Karpas-422 (cell line): Measurements from ENCODE around the gene FAM177B. TPM values are rescaled to one million over a fixed set of nuclear protein-coding genes. Genes with fewer than 3 reads are reported as not detected.

ENCODE experiments used
- DNase-seq: peaks from one replicate; pipeline ENCODE4 v3.0.0-alpha.2; 2015
- H2AFZ ChIP-seq: fragments of 200-600 bp; sonication (generic); 2 replicates; pipeline ENCODE4 v1.6.1; 2014; ENCODE audit warnings: antibody characterized with exemption, low read length, mixed read lengths
- H3K27ac ChIP-seq: fragments of 200-600 bp; sonication (generic); 2 replicates; pipeline ENCODE4 v1.5.1; 2014; ENCODE audit warnings: mild to moderate bottlenecking, low read length, moderate library complexity
- H3K27me3 ChIP-seq: fragments of 200-600 bp; sonication (generic); 2 replicates; pipeline ENCODE4 v1.6.1; 2014; ENCODE audit warnings: low read length, mixed read lengths
- H3K36me3 ChIP-seq: fragments of 200-600 bp; sonication (generic); 2 replicates; pipeline ENCODE4 v1.6.1; 2014; ENCODE audit warnings: low read length, mixed read lengths; ENCODE audit not compliant: insufficient read depth
- H3K4me1 ChIP-seq: fragments of 200-600 bp; sonication (generic); 2 replicates; pipeline ENCODE4 v1.6.1; 2014; ENCODE audit warnings: mild to moderate bottlenecking, low read length, mixed read lengths
- H3K4me2 ChIP-seq: fragments of 200-600 bp; sonication (generic); 2 replicates; pipeline ENCODE4 v1.6.1; 2014; ENCODE audit warnings: low read length, low read depth, mild to moderate bottlenecking; ENCODE audit not compliant: poor library complexity, severe bottlenecking
- H3K4me3 ChIP-seq: fragments of 200-600 bp; sonication (generic); 2 replicates; pipeline ENCODE4 v1.5.1; 2014; ENCODE audit warnings: mild to moderate bottlenecking, antibody characterized with exemption, low read length, mixed read lengths
- H3K79me2 ChIP-seq: fragments of 200-600 bp; sonication (generic); 2 replicates; pipeline ENCODE4 v1.6.1; 2014; ENCODE audit warnings: mild to moderate bottlenecking, low read length, mixed read lengths
- H3K9ac ChIP-seq: fragments of 200-600 bp; sonication (generic); 2 replicates; pipeline ENCODE4 v1.6.0; 2014; ENCODE audit warnings: low read length
- H3K9me2 ChIP-seq: fragments of 200-600 bp; sonication (generic), shearing (Covaris generic); replicated peaks from 2 replicates; pipeline ENCODE4 v1.6.0; 2014; ENCODE audit warnings: mild to moderate bottlenecking, low read length, moderate library complexity; ENCODE audit not compliant: insufficient read depth
- H3K9me3 ChIP-seq: fragments of 300-700, 200-600 bp; sonication (generic); 2 replicates; pipeline ENCODE4 v1.6.1; 2014; ENCODE audit warnings: low read length, mixed read lengths
- H4K20me1 ChIP-seq: fragments of 200-600 bp; sonication (generic); 2 replicates; pipeline ENCODE4 v1.6.1; 2014; ENCODE audit warnings: mild to moderate bottlenecking, antibody characterized with exemption, low read length, low read depth; ENCODE audit not compliant: insufficient read depth
- total RNA-seq: library from RNA; depleted of rRNA; stranded (reverse); fragments of >200 nt; shearing (Covaris generic); gene quantifications from 2 replicates; pipeline ENCODE4 v1.2.3, GENCODE V29; 2014; ENCODE audit warnings: low replicate concordance

Gene FAM177B
- total RNA-seq, 1 experiment from 2014 or later: not detected

DNA sequence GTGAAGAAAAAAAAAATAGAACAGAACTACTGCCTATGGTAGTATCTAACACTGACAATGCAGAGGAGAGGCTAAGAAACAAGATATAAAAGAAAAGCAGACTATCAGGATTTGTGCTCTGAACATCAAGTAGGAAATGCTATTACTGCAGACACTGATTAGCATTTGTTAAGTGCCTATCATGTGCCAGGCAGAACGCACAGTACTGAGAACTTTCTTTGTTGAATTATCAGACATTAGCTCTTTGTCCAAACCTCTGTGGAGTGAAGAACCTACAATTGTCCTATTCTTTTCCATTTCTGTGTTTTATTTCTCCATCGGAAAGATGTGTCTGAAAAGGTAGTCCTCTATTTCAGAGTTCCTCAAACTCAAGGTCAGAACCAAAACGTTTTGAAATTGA is 47.4 kb downstream of the FAM177B start:
- Histone ChIP-seq H2AFZ (no peak overlapping the region), H3K9me3 (no peaks in the 10 kb centered on the region), H3K27me3 (no peaks in the 10 kb centered on the region), H3K4me3 (no peak overlapping the region), H3K9ac (no peak overlapping the region), H3K79me2 (no peaks in the 10 kb centered on the region), H3K36me3 (no peaks in the 10 kb centered on the region), H3K27ac (no peak overlapping the region), H3K9me2 (no peaks in the 10 kb centered on the region), H3K4me1 (no peaks in the 10 kb centered on the region), H3K4me2 (no peak overlapping the region), H4K20me1 (no peaks in the 10 kb centered on the region)
- DNase-seq: peak; percentile 33

DNA sequence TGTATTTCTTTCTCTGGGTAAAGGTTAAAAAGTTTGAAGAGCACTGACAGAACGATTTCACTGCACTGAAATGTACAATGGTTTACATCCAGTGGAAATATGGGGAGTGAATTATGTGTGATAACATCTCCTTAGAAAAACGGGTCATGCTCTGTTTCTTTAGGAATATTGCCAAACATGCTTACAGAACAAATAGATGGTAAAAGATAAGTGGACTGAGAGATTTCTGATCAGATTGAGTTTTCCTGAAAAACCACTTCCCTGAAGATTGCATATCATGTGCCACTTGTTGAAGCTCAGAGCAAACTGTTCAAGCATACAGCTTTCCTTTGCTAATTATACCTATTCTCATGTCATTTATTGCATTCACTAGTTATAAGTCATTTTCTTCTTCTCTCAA is 47.9 kb downstream of the FAM177B start:
- H3K36me3 ChIP-seq: no peaks in the 10 kb centered on the region
- no peaks in the 10 kb centered on the region for H3K9me3 ChIP-seq

DNA sequence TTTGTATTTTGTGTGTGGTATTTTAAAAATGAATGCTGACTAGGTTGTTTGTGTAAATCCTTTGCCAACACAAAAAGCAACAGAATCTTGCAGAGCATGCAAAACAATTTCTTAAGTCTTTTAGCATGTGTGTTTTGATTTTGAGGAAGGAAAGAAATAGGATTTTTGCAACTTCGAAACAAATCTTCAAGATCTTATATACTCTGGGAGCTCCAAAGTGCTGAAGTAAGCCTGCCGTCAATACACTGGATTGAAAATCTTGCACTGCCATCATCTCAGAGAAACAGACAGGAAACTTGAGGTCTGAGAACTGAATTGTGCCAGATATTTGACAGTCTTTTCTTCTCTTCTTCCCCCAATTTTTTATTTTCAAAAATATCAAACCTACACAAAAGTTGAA is 48.5 kb downstream of the FAM177B start:
- Histone ChIP-seq H3K27ac (no peak overlapping the region), H3K27me3 (no peaks in the 10 kb centered on the region), H3K36me3 (no peaks in the 10 kb centered on the region), H4K20me1 (no peaks in the 10 kb centered on the region), H3K4me1 (no peaks in the 10 kb centered on the region), H2AFZ (no peak overlapping the region), H3K4me3 (no peak overlapping the region), H3K9ac (no peak overlapping the region), H3K79me2 (no peaks in the 10 kb centered on the region), H3K9me2 (no peaks in the 10 kb centered on the region), H3K4me2 (no peak overlapping the region), H3K9me3 (no peaks in the 10 kb centered on the region)
- peak; percentile 21 for DNase-seq

More for the DNA sequence above, 47.9 kb downstream of the FAM177B start:
- Histone ChIP-seq H3K4me1 (no peaks in the 10 kb centered on the region), H2AFZ (no peak overlapping the region), H3K27me3 (no peaks in the 10 kb centered on the region), H3K4me3 (no peak overlapping the region), H3K4me2 (no peak overlapping the region), H4K20me1 (no peaks in the 10 kb centered on the region), H3K79me2 (no peaks in the 10 kb centered on the region), H3K27ac (no peak overlapping the region), H3K9ac (no peak overlapping the region), H3K9me2 (no peaks in the 10 kb centered on the region)
- DNase-seq: peak; percentile 31

DNA sequence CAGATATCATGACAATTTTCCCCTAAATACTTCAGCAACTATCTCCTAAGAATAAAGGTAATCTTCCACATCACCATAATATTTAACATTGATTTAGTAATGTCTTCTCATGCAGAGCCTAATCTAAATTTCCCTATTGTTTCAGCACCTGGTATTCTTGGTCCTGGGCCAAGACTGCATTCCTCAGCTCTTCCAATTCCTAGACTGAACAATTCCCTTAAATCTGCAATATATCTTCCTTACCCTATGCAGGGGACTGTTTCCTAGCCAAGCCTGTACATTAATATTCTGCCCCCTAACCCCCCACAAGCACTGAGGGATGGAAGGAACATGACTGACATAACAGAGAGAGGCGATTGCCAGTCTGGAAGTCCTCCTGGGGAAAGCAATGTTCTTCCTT is 49.1 kb downstream of the FAM177B start:
- H3K9me3 ChIP-seq: no peaks in the 10 kb centered on the region
- H3K4me1 ChIP-seq: no peaks in the 10 kb centered on the region
- H3K27ac ChIP-seq: no peak overlapping the region
- no peak for DNase-seq
- H3K79me2 ChIP-seq: no peaks in the 10 kb centered on the region
- H3K4me3 ChIP-seq: no peak overlapping the region
- H3K4me2 ChIP-seq: no peak overlapping the region
- H2AFZ ChIP-seq: no peak overlapping the region
- no peak overlapping the region for H3K9ac ChIP-seq
- H3K9me2 ChIP-seq: no peaks in the 10 kb centered on the region
- H3K36me3 ChIP-seq: no peaks in the 10 kb centered on the region
- H3K27me3 ChIP-seq: no peaks in the 10 kb centered on the region
- no peaks in the 10 kb centered on the region for H4K20me1 ChIP-seq

DNA sequence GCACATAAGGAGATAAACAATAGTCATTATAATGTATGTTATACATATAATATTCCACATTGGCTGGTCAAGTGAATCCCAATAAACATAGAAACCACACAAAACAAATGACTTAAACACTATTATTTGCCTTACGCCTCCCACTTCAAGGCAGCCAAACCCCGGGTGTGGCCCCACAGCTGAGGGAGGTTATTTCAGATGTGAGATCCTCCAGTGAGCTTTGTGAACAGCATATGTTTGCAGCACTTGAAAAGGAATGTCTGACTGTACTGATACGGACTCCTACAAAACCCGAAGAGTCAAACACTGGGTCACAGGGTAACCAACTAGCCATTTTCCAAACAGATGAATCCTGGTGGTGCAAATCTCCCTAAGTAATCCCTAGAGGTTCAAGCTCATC is 50.7 kb downstream of the FAM177B start:
- Histone ChIP-seq H3K4me2 (no peak overlapping the region), H3K27ac (no peak overlapping the region), H3K4me3 (no peak overlapping the region), H3K79me2 (no peaks in the 10 kb centered on the region), H4K20me1 (no peaks in the 10 kb centered on the region), H3K4me1 (no peaks in the 10 kb centered on the region), H2AFZ (no peak overlapping the region), H3K9ac (no peak overlapping the region), H3K9me3 (no peaks in the 10 kb centered on the region), H3K36me3 (no peaks in the 10 kb centered on the region), H3K27me3 (no peaks in the 10 kb centered on the region), H3K9me2 (no peaks in the 10 kb centered on the region)
- peak; percentile 6 for DNase-seq

DNA sequence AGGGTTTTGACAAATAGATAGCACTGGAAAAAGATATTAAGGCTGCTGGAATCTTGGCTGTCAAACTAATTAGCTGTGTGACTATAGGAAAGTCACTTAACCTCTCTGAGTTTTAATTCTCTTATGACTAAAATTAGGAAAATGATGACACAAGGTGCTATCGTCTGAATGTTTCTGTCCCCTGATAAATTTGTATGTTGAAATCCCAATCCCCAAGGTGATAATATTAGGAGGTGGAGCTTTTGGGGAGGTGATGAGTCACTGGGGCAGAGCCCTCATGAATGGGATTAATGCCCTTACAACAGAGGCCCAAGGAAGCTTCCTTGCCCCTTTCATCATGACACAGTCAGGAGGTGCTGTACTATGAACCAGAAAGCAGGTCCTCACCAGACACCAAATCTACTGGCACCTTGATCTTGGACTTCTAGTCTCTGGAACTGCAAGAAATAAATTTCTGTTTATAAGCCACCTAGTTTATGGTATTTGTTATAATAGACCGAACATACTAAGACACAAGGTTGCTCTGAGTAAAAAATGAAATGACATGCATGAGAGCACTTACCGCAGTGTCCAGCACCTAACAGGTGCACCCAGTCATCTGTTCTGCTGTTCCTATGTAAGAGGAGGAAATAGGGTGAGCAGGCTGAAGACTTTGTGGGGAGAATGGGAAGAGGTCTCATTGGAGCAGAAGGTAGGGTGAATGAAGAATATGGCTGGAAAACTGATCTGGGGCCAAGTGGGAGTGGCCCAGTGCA is 51.6 kb downstream of the FAM177B start:
- no peaks in the 10 kb centered on the region for H3K27me3 ChIP-seq
- H3K9me3 ChIP-seq: no peaks in the 10 kb centered on the region
- H3K27ac ChIP-seq: no peak overlapping the region
- H3K9ac ChIP-seq: no peak overlapping the region
- no peaks in the 10 kb centered on the region for H4K20me1 ChIP-seq
- H3K4me3 ChIP-seq: no peak overlapping the region
- no peak overlapping the region for H2AFZ ChIP-seq
- H3K79me2 ChIP-seq: no peaks in the 10 kb centered on the region
- H3K4me2 ChIP-seq: no peak overlapping the region
- H3K4me1 ChIP-seq: no peaks in the 10 kb centered on the region
- no peaks in the 10 kb centered on the region for H3K9me2 ChIP-seq
- H3K36me3 ChIP-seq: no peaks in the 10 kb centered on the region
- peak; percentile 16 for DNase-seq

DNA sequence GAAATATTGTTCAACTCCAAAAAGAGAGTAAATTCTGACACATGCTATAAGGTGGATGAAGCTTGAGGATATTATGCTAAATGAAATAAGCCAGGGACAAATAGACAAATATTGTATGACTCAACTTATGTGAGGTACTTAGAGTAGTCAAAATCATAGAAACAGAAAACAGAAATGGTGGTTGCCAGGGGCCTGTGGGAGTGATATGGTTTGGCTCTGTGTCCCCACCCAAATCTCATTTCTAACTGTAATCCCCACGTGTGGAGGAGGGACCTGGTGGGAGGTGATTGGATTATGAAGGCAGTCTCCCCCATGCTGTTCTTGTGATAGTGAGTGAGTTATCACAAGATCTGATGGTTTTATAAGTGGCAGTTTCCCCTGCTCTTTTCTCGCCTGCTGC is 53.1 kb downstream of the FAM177B start:
- no peaks in the 10 kb centered on the region for H3K79me2 ChIP-seq
- H4K20me1 ChIP-seq: no peaks in the 10 kb centered on the region
- no peaks in the 10 kb centered on the region for H3K36me3 ChIP-seq
- H3K9me2 ChIP-seq: no peaks in the 10 kb centered on the region
- H3K9ac ChIP-seq: no peak overlapping the region
- H3K27me3 ChIP-seq: no peaks in the 10 kb centered on the region
- H3K9me3 ChIP-seq: no peaks in the 10 kb centered on the region
- DNase-seq: peak; percentile 31
- H3K4me3 ChIP-seq: no peak overlapping the region
- no peak overlapping the region for H3K27ac ChIP-seq
- H2AFZ ChIP-seq: no peak overlapping the region
- H3K4me1 ChIP-seq: no peaks in the 10 kb centered on the region
- no peak overlapping the region for H3K4me2 ChIP-seq

DNA sequence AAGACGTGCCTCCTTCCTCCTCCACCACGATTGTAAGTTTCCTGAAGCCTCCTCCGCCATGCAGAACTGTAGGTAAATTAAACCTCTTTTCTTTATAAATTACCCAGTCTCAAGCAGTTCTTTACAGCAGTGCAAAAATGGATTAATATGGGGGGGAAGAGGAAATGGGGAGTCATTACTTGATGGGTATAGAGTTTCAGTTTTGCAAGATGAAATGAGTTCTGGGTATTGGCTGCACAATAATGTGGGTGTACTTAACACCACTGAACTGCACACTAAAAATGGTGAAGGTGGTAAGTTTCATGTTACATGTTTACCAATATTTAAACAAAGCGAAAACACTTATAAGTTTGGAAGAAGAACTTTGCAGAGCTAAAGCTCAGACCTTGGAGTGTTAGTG is 53.5 kb downstream of the FAM177B start:
- H3K4me2 ChIP-seq: no peak overlapping the region
- no peaks in the 10 kb centered on the region for H4K20me1 ChIP-seq
- no peaks in the 10 kb centered on the region for H3K79me2 ChIP-seq
- no peak overlapping the region for H3K27ac ChIP-seq
- no peaks in the 10 kb centered on the region for H3K27me3 ChIP-seq
- H3K4me3 ChIP-seq: no peak overlapping the region
- no peaks in the 10 kb centered on the region for H3K4me1 ChIP-seq
- H3K36me3 ChIP-seq: no peaks in the 10 kb centered on the region
- DNase-seq: peak; percentile 21
- H3K9me3 ChIP-seq: no peaks in the 10 kb centered on the region
- no peaks in the 10 kb centered on the region for H3K9me2 ChIP-seq
- H2AFZ ChIP-seq: no peak overlapping the region
- no peak overlapping the region for H3K9ac ChIP-seq
